Stimulated activated CD8-positive, alpha-beta memory T cell treated with anti-CD3 and anti-CD28 coated beads, Interleukin-12 subunit alpha, Interleukin-12 subunit beta, amount 100 ng/mL, for 1 hour (primary cell): ENCODE data around the gene SEM1.
"Not testable (repeated sequence)": the region's sequence is repeated elsewhere in the genome, so short reads cannot be mapped to it uniquely, and the experiment has no call there.

ENCODE experiments used
- DNase-seq: peaks from one replicate; pipeline ENCODE4 v3.0.0-alpha.2; 2020; ENCODE audit warnings: low read depth

SEM1 gene

DNA sequence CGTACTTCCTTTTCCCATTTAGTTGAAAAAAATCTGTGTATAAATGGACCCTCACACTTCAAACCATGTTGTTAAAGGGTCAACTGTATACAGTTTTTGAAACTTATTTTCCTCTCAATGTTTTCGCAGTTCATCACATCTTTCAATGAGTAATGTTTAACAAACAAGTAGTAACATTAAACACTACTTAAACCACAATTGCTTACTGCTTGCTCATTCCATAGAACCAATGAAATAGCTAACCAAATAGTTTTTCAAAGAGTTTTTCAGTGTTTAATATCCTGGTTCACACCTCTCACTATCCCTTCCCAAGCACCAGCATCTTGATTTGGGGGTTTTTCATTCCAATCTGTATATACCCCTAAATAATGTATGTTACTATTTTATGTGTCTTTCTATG, 9.1 kb downstream of the SEM1 start:
- DNase-seq, result no peak

GRCh38 chr7:96699219-96699871, 10.3 kb downstream of the SEM1 start:
- DNase-seq, result no peak

- not testable (repeated sequence) for DNase-seq
Observed at GRCh38 chr7:96698449-96698848, 11.2 kb downstream of the SEM1 start.

DNA sequence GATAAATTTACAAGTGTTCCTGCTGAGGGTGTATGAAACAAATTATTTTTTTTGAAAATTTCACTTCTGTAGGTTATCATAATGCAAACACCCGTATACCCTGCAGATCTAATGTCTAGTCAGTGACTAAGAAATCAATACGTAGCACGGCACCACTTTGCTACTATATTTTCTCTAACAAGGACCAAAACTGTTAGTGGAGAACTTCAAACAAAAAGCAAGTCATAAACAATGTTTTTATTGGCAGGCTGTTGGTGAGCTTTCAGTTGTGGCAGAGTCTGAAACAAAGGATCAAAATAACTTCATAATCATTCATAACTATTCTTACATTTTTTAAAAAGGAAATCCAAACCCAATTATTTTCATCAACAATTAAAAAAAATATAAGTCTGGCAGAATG, 11.8 kb downstream of the SEM1 start:
- no peak for DNase-seq

DNA sequence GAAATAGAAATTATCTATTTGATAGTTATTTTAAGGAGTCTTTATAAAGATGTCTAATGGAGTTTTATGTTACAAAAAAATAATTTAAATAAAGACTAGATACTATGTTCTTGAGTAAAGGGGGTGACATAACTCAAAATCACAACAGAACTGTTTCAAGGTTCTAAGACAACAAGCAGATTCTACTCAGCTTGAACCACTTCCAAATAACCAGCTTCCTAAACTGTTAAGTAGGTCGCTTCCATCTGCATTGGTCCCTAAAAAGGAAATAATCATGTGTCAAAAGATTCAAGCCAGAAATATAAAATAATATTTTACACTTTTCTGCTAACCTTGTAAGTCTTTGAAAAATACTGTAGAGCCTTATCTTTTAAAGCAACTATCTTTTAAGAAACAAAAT, 14.1 kb downstream of the SEM1 start:
- DNase-seq, result no peak

DNA sequence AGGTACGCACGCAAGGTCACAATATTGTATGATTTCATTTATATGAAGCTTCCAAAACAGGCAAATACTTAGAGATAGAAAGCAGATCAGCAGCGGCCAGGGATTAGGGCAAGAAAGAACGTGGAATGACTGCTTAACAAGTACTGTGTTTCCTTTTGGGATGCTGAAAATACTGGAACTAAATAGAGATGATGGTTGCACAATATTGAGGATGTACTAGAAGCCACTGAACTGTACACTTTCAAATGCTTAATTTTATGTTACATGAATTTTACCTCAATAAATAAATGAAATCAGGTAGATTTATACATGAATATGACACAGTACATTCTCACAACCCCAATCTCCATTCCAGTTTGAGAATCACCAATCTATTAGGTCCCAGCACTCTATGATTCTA, 15.6 kb downstream of the SEM1 start:
- DNase-seq, result no peak

DNA sequence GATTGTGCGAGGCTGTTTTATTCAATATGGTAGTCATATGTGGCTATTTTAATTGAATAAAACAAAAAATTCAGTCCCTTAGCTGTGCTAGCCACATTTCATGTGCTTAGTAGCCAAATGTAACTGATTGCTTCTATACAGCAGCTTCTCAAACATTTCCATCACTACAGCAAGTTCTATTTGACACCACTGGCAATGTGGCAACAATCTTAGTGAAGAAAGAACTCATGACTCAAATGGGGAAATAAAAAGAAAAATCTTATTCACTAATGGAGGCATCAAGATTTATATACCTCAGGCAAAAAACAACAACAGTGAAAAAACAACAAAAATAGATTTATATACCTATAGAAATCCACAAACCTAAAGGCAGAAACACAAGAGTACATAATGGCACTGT, 17.9 kb downstream of the SEM1 start:
- DNase-seq, result no peak

DNA sequence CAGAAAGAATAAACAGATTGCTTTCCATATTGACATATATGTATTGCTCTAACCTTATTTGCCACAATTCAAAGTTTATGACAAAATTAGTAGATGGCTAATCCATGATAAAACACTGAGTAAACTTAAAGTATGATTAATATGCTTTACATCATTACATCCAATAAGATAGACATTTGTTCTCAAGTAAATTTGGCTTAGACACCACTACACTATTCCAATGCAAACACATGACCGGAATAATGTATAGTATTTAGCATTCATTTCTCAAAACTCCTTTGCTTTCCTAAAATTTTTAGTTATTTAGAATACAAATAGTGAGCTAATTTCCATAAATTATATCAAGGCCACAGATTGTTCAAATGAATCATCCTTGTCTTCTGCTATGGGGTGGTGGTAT, 20.2 kb downstream of the SEM1 start:
- DNase-seq, result no peak

GRCh38 chr7:96686305-96686704, 23.3 kb downstream of the SEM1 start:
- no peak for DNase-seq

- DNase-seq, result no peak
Observed at GRCh38 chr7:96685755-96686154, 23.9 kb downstream of the SEM1 start.

- no peak for DNase-seq
Observed at GRCh38 chr7:96685353-96685752, 24.3 kb downstream of the SEM1 start.

DNA sequence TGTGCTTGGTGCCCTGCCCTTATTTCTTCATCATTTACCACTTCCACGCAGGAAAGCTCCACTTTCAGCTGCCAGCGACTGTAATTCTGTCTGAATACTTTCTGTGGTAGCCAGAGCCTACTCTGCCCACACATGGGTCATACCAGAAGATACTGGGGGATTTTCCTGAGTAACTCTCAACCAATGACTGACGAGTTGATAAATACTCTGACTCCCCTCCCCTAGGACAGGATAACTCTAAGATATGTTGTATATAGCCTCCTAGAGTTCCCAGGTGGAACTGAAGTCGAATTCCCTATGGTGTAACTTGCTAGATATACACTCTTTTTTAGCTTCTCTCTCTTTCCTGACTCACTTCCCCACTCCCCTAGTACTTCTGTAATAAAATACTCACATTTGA, 29.8 kb downstream of the SEM1 start:
- DNase-seq, result no peak

- no peak for DNase-seq
Observed at GRCh38 chr7:96676919-96677318, 32.7 kb downstream of the SEM1 start.

DNA sequence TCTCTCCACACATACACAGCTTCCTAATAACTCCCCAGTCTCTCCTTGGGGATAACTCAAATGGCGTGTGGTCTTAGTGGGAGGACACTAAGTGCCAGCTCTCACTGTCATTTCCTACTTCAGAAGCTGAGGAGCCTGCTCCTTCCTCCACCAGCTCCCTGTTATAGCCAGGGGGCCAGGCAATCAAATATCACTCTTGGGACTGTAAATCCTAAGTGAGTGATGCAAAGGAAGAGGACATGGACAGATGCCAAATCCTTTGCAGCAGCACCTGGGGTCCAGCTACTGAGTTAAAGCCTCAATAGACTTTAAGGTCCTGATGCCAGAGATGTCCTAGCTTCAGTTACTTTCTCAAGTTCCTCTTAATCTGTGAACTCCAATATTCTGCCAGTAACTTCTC, 34.1 kb downstream of the SEM1 start:
- DNase-seq, result no peak

DNA sequence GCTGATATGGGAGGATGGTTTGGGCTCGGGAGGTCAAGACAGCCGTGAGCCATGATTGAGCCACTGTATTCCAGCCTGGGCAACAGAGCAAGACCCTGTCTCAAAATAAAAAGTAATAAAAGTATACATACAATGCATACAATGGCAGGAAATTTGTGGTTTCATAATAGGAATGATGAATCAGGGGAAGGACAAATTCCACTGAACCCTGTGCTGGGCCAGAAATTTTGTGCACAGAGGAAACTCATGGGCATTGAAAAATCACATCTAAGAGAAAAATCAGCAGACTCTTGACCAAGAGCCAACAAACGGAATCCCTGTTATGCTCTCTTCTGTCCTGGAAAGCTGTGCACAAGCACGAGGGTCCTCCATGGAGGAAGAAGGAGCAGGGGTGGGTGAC, 35.1 kb downstream of the SEM1 start:
- DNase-seq, result no peak

DNA sequence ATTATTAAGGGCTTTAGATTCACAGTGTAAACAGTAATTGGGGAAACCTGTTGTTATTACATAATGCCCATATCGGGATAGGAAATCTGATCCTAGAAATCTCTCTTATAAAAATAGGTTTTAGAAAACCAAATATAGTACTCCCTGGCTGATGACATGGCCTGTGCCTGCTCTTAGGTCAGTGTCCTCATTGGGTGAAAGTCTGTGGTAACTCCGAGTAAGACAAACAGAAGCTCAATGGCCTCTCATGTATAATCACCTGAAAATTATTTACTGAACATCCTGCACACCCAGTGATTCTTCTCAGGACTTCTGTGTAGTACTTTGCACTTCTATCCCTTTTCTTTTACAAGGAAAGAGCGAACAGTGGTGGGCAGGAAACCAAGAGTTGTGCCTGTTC, 37.8 kb downstream of the SEM1 start:
- DNase-seq, result no peak

DNA sequence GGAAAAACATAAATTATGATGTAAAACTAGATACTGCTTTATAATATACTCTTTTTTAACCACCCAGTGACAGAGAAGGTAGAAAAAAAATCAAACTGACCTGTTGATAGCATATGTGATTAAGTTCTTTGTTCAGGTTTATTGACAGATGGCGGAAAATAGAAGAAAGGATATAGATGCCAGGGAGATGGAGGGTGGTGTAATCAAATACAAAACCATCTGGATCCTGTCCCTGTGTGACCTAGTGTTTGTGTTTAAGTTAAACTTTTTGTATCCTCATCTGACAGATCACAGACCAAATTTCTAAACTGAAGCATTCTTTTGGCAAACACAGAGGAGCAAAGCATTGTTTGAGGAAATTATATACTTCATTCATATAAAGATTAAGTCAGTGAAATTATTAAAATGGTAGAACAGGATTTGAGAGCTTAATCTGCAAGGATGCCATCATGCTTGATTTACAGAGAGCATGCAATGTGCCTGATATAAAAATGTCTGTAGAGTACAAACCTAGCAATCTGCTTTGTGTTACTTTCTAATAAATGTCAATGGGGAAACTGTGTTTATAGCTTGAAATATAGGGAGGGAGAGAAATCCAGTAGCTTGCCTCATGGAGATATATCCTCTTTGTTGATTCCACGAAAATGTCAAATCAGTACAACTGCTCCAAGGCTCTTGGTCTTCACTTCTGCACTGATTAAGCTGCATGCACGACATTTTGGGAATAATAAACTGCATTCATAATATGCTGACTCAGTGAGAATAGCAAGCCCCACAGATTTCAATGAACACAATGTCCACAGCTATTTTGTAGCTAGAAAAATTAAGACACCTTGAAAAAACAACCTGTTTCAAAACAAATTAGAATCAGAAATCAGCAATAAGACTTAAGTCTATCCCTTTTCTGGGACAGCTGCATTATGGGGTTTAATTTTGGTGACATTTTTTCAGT, 39.0 kb downstream of the SEM1 start:
- DNase-seq, result no peak

GRCh38 chr7:96669812-96670211, 39.8 kb downstream of the SEM1 start:
- no peak for DNase-seq

DNA sequence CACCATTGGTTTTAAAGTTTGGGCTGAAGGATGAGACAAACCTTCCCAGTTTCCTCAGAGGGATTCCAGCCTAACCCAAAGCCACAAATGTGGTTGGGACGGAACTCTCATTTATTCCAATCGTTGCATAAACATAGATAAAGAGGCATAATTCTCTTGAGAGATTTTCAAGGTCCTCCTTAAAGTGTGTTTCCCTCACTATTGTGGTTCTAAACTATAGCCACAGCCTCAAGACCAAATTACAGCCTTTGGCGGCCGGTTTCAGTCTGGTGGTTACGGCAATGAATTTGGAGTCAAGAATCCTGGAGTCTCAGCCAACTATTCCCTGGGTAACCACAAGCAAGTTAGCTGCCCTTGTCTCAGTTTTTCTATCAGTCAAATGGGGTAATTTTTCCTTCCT, 42.6 kb downstream of the SEM1 start:
- DNase-seq, result no peak

DNA sequence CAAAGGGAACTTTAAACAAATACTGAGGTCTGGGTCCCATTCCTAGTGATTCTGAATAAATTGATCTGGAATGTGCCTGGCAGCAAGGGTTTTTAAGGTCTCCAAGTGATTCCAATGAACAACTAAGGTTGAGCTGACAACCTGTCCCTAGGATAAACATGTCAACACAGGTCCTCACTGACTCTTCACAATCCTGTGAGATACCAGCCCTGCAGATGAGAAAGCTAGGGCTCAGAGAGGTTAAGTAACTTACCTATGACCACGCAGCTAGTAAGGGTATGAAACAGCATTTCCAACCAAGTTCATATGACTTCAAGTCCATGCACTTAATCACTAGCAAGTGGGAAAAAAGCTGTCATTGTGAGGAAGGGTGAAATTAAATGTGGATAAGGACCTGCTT, 44.0 kb downstream of the SEM1 start:
- DNase-seq, result no peak

- DNase-seq, result no peak
Observed at GRCh38 chr7:96664793-96665192, 44.9 kb downstream of the SEM1 start.

DNA sequence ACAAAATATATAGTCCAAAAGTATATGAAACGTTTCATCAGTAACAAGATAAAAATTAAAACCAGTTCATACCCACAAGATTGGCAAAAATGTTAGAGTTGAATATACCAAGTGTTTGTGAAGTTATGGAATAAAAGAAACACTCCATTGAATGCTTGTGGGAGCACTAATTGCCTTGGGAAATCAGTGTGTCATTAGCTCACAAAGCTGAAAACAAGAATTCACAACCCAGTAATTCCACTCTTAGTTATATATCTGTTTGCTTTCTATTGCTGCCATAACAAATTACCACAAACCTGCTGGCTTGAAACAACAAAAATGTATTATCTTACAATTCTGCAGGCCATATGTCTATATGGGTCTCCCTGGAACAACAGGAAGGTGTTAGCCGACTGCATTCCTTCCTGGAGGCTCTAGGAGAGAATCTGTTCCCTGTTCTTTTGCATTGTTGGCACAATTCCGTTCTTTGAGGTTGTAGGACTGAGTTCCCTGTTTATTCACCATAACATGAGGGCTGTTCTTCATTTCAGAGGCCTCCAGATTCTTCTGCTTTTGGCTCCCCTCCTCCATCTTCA, 45.7 kb downstream of the SEM1 start:
- no peak for DNase-seq

GRCh38 chr7:96663457-96663856, 46.2 kb downstream of the SEM1 start:
- DNase-seq, result no peak
